Natural killer cell (primary cell): ENCODE measurements around the gene DLST. TPM values are rescaled to one million over a fixed set of nuclear protein-coding genes. Genes with fewer than 3 reads are reported as not detected.

Source experiments
- ATAC-seq, 3 donors: fragments of 150-1000 bp in 2 of 3; fragments of 200-7000 bp in 1 of 3; cut with Tn5 transposase; 1 replicate in 1 of 3; 2 replicates in 2 of 3; pipeline ENCODE4 v1.10.0; 2021; ENCODE audit warnings: mild to moderate bottlenecking in 2 of 3, moderate library complexity in 2 of 3
- DNase-seq, 2 donors: peaks; one replicate each; pipeline versions ENCODE4 v3.0.0 to v3.0.0-alpha.2; 2013 to 2021; ENCODE audit warnings: mixed read lengths in 1 of 2
- H3K27ac ChIP-seq: one replicate; pipeline ENCODE4 v1.5.1; 2013; ENCODE audit warnings: mild to moderate bottlenecking, low read length
- H3K27me3 ChIP-seq: one replicate; pipeline ENCODE4 v1.6.1; 2013; ENCODE audit warnings: low read length; ENCODE audit not compliant: control insufficient read depth, insufficient read depth
- H3K36me3 ChIP-seq: one replicate; pipeline ENCODE4 v1.6.1; 2013; ENCODE audit warnings: low read length; ENCODE audit not compliant: control insufficient read depth, insufficient read depth
- H3K4me1 ChIP-seq: one replicate; pipeline ENCODE4 v1.6.1; 2013; ENCODE audit warnings: low read length; ENCODE audit not compliant: control insufficient read depth, insufficient read depth
- H3K4me3 ChIP-seq: one replicate; pipeline ENCODE4 v1.5.1; 2013; ENCODE audit warnings: low read length
- H3K9me3 ChIP-seq: one replicate; pipeline ENCODE4 v1.6.1; 2013; ENCODE audit warnings: low read length; ENCODE audit not compliant: control insufficient read depth, insufficient read depth
- H3K27ac Mint-ChIP-seq, 2 donors: one replicate each; pipeline ENCODE4 v1.8.0; 2022; ENCODE audit warnings: mild to moderate bottlenecking in 2 of 2, mixed read lengths in 2 of 2, moderate library complexity in 1 of 2
- H3K27me3 Mint-ChIP-seq, 2 donors: one replicate each; pipeline ENCODE4 v1.8.0; 2022; ENCODE audit warnings: low read depth in 2 of 2, mixed read lengths in 2 of 2
- H3K36me3 Mint-ChIP-seq: one replicate; pipeline ENCODE4 v1.8.0; 2022; ENCODE audit warnings: mixed read lengths
- H3K4me1 Mint-ChIP-seq, 2 donors: one replicate each; pipeline ENCODE4 v1.8.0; 2022; ENCODE audit warnings: mixed read lengths in 2 of 2
- H3K4me3 Mint-ChIP-seq: one replicate; pipeline ENCODE4 v1.8.0; 2022; ENCODE audit warnings: mild to moderate bottlenecking, moderate library complexity, mixed read lengths
- H3K9me3 Mint-ChIP-seq, 2 donors: one replicate each; pipeline ENCODE4 v1.8.0; 2022; ENCODE audit warnings: mixed read lengths in 2 of 2
- WGBS: methylation state at CpG from one replicate; pipeline ENCODE4 v1.1.7; 2013; ENCODE audit warnings: missing lambda C conversion rate; ENCODE audit not compliant: insufficient coverage; 5-methylcytosine and 5-hydroxymethylcytosine counted together
- intact Hi-C: fragments of 100-400 bp; cut with micrococcal nuclease; formaldehyde crosslinking; loops from one replicate; pipeline ENCODE4 v1.14.2; 2022
- total RNA-seq, 4 donors: library from RNA; stranded (reverse); fragments of 120-200 nt in 1 of 4; gene quantifications; one replicate each; pipeline versions ENCODE4 v1.2.3 to v1.2.4, GENCODE V29; 2013 to 2022
- TF ChIP-seq, protein P1 (sequence below): fragments of 200-600 bp; IDR thresholded peaks from one replicate; pipeline ENCODE4 v1.8.0; 2022; ENCODE audit warnings: antibody characterized with exemption

DLST gene
- total RNA-seq, 3 donors from 2014 or later (not counting 1 experiment from before 2014, with no cell fraction given) = 161 to 180 (median 163) TPM

DNA sequence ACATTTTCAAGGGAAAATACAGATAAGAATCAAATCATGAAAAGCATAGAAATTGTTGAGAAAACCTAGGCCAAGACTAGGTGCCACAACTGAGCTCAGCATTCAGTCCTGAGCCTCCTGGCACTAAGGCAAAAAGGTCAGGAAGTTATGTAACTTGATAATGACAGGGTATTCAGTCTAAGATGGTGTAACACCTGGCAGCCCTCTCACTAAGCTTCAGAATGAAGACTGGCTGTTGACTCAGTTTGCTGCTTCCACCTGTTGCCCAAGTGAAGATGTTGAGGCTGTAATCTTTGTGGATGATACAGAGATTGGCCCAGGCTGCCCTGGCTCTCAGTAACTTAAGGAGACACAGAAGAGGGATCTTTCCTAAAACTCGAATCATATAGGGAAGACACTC is 25.4 kb upstream of the DLST start:
- H3K9me3 Mint-ChIP-seq = no peaks in the 10 kb centered on the region
- TF ChIP-seq, protein P1, sequence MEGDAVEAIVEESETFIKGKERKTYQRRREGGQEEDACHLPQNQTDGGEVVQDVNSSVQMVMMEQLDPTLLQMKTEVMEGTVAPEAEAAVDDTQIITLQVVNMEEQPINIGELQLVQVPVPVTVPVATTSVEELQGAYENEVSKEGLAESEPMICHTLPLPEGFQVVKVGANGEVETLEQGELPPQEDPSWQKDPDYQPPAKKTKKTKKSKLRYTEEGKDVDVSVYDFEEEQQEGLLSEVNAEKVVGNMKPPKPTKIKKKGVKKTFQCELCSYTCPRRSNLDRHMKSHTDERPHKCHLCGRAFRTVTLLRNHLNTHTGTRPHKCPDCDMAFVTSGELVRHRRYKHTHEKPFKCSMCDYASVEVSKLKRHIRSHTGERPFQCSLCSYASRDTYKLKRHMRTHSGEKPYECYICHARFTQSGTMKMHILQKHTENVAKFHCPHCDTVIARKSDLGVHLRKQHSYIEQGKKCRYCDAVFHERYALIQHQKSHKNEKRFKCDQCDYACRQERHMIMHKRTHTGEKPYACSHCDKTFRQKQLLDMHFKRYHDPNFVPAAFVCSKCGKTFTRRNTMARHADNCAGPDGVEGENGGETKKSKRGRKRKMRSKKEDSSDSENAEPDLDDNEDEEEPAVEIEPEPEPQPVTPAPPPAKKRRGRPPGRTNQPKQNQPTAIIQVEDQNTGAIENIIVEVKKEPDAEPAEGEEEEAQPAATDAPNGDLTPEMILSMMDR = no peak
- 82% methylated on average over 1 of the region's 1 CpG for WGBS
- peaks cover 0 to 12% of the 10 kb centered on the region in 2 donors for H3K4me1 Mint-ChIP-seq
- no peak for DNase-seq
- H3K36me3 Mint-ChIP-seq = no peaks in the 10 kb centered on the region
- no peaks in the 10 kb centered on the region for H3K27me3 ChIP-seq
- H3K4me3 ChIP-seq = no peak overlapping the region
- H3K36me3 ChIP-seq = no peaks in the 10 kb centered on the region
- H3K4me3 Mint-ChIP-seq = no peak overlapping the region
- intact Hi-C loops = no loop called here
- no peaks in the 10 kb centered on the region for H3K27me3 Mint-ChIP-seq
- H3K27ac Mint-ChIP-seq = no peak overlapping the region
- no peak for ATAC-seq
- H3K27ac ChIP-seq = no peak overlapping the region
- peaks cover 5% of the 10 kb centered on the region for H3K4me1 ChIP-seq
- H3K9me3 ChIP-seq = no peaks in the 10 kb centered on the region

DNA sequence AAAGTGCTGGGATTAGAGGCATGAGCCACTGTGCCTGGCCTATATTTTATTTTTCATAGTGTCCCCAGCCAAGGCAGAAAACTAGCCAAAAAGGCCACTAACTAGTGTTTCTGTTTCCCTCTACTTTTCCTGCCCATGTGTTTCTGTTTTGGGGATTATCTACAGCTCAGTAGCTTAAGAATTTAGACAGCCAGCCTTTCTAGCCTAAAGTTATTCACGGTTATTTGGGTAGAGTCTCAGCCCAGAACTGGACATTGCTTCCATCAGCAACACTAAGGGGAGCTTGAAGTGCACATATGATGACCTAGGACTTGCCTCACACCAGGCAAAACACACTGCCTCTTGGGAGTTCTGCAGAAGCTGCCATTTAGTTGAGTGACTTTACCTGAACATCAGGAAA is 23.7 kb upstream of the DLST start:
- H3K9me3 Mint-ChIP-seq = no peaks in the 10 kb centered on the region
- TF ChIP-seq, protein P1 = no peak
- H3K9me3 ChIP-seq = no peaks in the 10 kb centered on the region
- no peaks in the 10 kb centered on the region for H3K27me3 Mint-ChIP-seq
- peaks cover 0 to 9% of the 10 kb centered on the region in 2 donors for H3K4me1 Mint-ChIP-seq
- H3K4me1 ChIP-seq = peaks cover 5% of the 10 kb centered on the region
- no peak overlapping the region for H3K4me3 Mint-ChIP-seq
- no peak overlapping the region for H3K27ac ChIP-seq
- H3K36me3 ChIP-seq = no peaks in the 10 kb centered on the region
- H3K36me3 Mint-ChIP-seq = no peaks in the 10 kb centered on the region
- intact Hi-C loops = no loop called here
- no peaks in the 10 kb centered on the region for H3K27me3 ChIP-seq
- DNase-seq = no peak
- H3K27ac Mint-ChIP-seq = no peak overlapping the region
- ATAC-seq = no peak
- no peak overlapping the region for H3K4me3 ChIP-seq
- WGBS = 81% methylated on average over 1 of the region's 1 CpG

DNA sequence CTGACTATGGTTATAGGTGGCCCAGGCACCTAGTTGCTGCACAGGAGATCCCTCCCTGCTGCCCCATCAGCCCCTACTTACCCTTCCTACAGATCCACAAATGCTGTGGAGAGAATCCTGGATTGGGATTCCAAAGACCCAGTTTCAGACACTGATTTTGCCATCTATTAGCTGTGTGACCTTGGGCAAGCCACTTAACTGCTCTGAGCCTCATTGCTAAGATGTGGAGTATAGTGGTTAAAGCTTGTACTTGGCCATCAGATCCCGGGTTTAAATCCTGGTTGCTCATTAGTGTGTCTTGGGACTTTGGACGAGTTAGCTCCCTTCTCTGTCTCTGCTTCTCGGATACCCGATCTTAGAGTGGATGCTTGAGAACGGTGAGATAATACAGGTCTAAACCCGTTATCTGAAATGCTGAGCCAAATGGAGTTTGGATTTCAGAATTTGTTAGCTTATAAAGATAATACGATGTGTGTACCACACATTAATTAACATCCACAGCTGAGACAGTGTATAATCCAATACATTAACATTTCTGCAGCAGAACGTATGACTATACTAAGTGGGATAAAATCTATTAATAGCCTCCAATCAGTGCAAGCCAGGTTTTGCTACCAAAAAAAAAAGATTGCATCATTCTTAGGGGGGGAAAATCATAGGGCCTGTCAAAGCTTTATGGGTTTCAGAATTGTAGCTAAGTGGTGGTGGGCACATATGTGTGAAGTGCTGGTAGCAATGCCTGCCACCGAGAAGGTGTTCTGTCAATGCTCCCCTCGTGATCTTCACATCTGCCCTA is 21.8 kb upstream of the DLST start:
- Mint-ChIP-seq H3K4me1 (peaks cover 0 to 7% of the 10 kb centered on the region in 2 donors), H3K4me3 (no peak overlapping the region), H3K36me3 (no peaks in the 10 kb centered on the region), H3K27ac (no peak overlapping the region), H3K27me3 (no peaks in the 10 kb centered on the region), H3K9me3 (no peaks in the 10 kb centered on the region)
- ATAC-seq (no peak), DNase-seq (no peak)
- intact Hi-C loops = loop anchor here (10.0 kb wide), 1 partner anchor 145 kb away; the partner anchor contains the start of gene EIF2B2
- Histone ChIP-seq H3K27ac (no peak overlapping the region), H3K4me1 (peaks cover 5% of the 10 kb centered on the region), H3K4me3 (no peak overlapping the region), H3K36me3 (no peaks in the 10 kb centered on the region), H3K27me3 (no peaks in the 10 kb centered on the region), H3K9me3 (no peaks in the 10 kb centered on the region)
- TF ChIP-seq, protein P1 = no peak
- 88% methylated on average over 8 of the region's 10 CpGs for WGBS
